NCI-H146 treated with DMSO at 0.1 percent for 48 hours (cell line): ENCODE results near the gene ACOXL.
A peak's percentile ranks its signal among the peaks of the same experiment; 100 is the strongest.
"Not testable (repeated sequence)": the region's sequence is repeated elsewhere in the genome, so short reads cannot be mapped to it uniquely, and the experiment has no call there.

Source experiments
- DNase-seq: peaks from one replicate; lab custom pipeline; 2025; ENCODE audit not compliant: unreplicated experiment; lab: John Stamatoyannopoulos, UW

ACOXL gene

GRCh38 chr2:110960281-110960680 lies 227.9 kb downstream of the ACOXL start:
- DNase-seq = no peak

DNA sequence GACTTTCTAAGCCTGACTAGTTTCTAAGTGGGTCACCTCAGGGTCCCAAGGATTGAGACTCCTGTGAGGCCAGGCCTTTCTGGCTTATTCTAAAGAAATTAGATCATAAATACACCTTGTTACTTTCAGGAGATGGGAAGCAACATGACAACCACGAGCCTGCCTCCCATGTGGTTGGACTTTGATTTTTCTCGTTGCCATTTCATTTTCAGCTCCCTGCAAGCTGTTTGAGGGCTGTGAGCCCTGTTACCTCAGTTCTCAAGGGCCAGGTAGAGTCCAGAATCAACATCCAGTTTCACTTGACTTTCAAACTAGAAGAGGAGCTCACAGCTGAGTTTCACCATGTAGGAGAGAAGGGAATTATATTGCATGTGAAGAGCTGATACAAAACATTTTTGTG lies 228.6 kb downstream of the ACOXL start:
- DNase-seq = no peak

GRCh38 chr2:110961643-110962042 lies 229.3 kb downstream of the ACOXL start:
- DNase-seq = not testable (repeated sequence)

- no peak for DNase-seq
These were observed 237.3 kb downstream of the ACOXL start for GRCh38 chr2:110969696-110970095.

- DNase-seq = no peak
These were observed 237.8 kb downstream of the ACOXL start for GRCh38 chr2:110970201-110970600.

DNA sequence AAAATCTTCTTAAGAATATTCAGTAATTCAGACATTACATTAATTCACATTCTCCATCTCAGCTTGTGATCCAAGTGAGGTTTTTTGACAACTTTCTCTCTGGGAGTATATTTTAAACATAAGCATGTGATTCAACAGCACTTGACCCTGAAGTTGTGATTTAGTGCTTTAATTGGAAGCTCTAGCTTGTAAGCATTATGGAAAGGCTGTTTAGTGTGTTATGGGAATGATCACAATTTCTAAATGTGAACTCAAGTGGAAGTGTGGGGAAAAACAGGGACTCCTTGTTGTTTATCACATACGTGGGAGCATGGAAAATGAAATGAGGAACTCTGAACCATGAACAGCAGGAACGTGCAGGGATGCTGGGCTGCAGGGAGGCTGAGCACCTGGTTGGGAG lies 239.4 kb downstream of the ACOXL start:
- DNase-seq = no peak

- DNase-seq = no peak
These were observed 240.9 kb downstream of the ACOXL start for GRCh38 chr2:110973262-110973661.

GRCh38 chr2:110977403-110977802 lies 245.0 kb downstream of the ACOXL start:
- no peak for DNase-seq

DNA sequence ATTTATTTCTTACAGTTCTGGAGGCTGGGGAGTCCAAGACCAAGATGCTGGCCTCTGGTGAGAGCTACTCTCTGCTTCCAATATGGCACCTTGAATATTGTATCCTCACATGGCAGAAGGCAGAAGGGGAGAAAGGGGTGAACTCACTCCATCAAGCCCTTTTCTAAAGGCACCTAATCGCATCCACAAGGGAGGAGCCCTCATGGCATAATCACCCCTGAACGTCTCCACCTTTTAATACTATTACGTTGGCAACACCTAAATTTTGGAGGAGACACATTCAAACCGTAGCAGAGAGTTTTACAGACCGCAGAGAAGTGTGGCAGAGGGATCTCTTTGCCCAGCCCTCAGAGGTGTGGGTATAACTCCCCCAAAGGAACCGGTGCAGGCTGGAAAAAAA lies 245.8 kb downstream of the ACOXL start:
- no peak for DNase-seq

DNA sequence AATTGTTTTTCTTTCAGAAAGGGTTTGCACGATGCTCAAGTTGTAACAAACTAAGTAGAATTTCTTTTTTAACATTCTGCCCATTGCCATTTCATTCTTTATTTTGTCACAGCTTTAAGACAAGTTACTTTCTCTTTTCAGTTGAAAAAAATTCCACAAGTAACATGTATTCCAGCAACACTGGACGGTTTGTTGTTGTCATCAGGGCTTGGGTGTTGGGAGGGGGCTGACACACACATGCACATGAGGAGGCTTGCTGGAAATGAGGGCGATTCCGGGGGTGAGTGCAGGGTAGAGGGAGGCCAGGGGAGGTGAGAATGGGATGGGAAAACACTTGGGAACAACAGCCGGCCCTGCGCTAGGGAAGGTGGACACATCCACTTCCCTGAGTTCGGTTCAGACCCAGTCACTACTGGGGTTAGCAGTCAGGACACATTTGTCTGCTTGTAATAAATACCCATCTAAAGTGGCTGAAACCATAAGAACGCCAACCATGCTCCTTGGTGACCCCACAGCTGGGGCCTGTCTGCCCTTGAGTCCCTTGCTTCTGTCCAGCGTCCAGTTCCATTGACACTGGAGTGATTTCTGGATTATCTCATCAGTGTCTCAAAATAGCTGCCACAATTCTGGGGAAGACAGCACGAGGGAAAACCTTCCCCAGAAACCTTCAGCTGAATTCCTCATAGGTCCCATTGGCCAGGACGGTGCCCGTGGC lies 246.5 kb downstream of the ACOXL start:
- no peak for DNase-seq

DNA sequence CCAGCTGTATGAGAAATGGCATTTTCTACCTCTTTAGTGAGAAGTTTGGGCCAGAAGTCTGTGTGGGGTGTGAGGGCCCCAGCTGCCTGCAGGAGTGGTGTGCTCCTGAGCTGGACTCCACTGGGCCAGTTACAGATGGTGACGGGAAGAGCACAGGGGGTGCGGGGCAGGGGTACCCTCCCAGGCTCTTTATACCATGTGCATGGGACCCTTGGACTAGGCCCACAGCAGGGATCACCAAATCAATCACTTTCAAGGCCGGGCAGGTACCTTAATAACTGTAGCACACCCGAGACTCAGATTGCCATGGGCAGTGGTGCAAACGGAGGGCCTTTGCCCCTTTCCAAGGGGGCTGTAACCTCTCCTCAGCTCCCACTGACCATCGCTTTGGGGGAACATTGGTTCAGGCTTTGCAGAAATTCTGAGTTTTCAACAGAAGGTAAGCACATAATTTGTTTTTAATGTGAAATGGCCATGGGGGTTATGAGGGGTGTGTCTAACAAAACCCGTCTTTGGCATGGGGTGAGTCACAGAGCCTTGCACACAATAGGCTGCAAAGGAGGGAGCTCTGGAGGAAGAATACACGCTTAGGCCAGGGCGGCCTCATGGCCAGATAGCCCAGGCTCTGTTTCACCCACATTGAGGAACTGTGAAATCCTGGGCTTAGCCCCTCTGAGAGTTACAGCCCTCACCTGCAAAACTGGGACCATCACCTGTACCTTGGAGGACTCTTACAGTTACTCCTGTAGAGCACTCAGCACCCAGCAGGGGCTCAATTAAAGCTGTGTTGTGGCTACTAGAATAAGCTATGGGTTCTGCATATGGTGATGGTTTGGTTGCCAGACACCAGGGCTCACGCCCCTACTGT lies 247.3 kb downstream of the ACOXL start:
- peak; percentile 48 for DNase-seq

DNA sequence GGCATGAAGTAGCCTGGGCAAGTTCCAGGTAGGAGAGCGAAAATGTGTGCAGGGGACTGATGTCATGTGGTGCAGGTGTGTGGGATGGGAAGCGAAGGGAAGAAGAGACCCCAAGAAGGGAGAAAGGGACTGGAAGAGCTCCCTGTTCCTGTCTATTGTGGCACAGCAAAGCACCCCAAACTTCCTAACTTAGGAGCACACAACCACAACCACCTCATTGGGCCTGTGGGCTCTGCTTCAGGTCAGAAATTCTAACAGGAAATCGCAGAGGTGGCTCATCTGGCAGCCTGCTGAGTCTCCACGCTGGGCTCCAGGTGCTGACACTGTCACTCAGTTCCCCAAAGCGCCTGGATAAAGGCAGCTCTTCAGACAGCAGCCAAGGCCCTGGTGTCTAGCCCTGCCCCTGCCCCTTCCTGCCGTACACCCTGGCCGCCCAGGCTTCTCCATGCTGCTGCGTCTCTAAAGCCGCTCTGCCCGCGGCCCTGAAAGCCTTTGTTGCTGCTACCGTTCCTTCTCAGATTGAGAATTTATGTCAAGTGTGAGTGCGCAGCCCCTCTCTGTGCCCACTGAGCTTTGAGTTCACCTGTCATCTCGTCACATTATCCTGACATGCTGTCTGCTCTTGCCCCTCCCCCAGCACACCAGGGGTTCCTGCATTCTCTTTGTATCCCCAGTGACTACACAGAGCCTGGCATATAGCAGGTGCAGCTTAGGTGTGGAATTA lies 248.1 kb downstream of the ACOXL start:
- peak; percentile 96 for DNase-seq

DNA sequence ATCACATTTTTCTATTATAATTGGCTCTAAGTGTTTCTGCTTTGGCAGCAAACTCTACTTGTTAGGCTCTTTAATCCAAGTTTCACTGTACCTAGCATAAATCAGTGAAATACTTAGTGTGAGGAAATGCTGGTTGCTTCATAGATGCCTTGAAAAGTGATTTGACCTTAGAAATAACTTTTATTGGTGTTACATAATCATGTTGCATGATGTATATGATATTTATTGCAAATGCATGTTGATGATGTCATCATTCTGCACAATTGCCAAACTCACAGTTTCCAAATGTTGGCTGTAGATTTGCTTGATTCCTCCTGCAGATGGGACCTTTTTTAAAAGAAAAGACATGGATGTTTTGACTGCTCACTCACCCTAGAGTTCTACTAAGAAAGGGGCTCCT lies 250.8 kb downstream of the ACOXL start:
- no peak for DNase-seq

GRCh38 chr2:110984694-110985490 lies 252.5 kb downstream of the ACOXL start:
- DNase-seq = no peak

DNA sequence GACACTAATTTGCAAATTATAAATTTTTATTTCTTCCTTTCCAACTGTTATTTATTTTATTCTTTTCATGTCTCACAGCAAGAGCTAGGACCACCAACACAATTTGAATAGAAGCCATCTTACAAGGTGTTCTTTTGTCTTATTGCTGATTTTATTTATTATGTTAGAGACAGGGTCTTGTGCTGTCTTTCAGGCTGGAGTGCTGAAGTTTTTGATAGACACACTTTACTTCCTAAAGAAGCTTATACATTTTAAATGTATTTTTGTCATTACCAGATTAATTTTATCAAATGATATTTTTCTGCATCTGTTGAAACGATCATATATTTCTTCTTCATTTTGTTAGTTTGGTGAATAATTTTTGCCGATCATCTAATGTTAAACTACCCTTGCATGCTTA lies 258.1 kb downstream of the ACOXL start:
- DNase-seq = no peak

DNA sequence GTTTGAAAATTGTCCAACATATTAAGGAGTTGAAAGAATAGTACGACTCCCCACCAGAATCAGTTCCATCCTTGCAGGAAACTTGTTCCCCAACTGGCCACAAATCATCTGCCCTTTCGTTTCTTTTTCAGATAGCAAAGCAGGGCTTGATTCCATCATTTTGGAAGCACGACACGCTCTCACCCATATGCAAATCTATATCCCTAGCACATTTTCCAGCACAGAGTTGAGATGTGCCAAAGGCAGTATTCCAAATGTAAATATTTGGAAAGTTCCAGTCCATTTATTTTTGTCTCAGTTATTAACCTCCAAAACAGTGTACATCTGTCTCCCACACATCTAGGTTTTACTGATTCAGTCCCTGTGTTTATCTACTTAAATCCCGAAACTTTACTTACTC lies 259.5 kb downstream of the ACOXL start:
- peak; percentile 16 for DNase-seq

- DNase-seq = no peak
These were observed 260.5 kb downstream of the ACOXL start for GRCh38 chr2:110992886-110993285.

DNA sequence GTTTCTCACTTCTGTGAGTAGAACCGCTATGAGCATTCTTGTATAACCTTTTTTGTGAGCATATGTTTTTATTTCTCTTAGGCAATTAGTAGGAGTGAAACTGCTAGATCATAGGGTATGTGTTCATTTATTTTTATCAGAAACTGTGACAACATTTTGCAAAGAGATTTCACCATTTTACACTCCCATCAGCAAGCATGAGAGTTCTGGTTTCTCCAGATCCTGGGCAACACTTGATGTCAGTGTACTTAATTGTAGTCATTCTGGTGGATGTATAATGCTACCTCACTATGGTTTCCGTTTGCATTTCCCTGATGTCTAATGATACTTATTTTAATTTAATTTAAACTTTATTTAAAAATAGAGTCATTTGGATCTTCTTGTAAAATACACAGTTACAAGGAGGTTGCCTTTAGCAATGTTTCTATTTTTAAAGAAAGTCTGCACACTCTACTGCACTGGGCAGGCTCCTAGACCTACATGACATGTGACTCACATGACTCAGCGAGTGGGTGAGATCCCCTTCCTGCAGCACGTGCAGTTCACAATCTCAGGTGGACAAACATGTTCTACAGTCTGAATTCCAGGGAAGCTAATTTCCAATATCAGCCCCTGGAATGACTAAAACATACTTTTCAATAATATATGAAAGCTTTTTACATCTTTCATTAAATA lies 261.3 kb downstream of the ACOXL start:
- no peak for DNase-seq

- DNase-seq = no peak
These were observed 262.0 kb downstream of the ACOXL start for GRCh38 chr2:110994250-110994961.

DNA sequence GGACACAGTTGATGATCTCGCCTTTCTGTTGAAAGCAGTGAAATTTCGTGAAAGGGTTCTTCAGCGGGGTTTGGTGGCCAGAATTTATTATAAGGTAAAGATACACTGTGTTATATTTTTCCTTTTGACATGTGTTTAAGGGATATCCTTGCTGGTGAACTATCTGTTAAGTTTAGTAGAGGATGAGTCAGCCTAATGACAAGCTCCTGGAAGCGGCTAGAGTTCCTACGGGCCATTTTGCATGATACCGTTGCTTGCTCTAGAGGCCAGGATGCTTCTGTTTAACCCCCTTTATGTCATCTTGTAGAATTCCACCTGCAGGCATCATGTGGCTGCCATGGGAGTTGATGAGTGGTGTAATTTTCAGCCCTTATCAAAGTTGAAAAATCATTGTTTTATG lies 263.5 kb downstream of the ACOXL start:
- DNase-seq = no peak
